ENCODE measurements around the gene GPBP1L1. TPM values are rescaled to one million over a fixed set of nuclear protein-coding genes. Genes with fewer than 3 reads are reported as not detected.

Gene GPBP1L1
- total and polyA plus RNA-seq, 2 of the 13 experiments (the other 11 are each of a cell fraction or from before 2014, with no cell fraction given), result 45.9 to 86.1 TPM

GRCh38 chr1:45584351-45585109 lies 101.8 kb downstream of the GPBP1L1 start (continued):
- TF ChIP-seq USF2 (IDR thresholded peaks at IDR 0.05; ENCODE audit: low read depth, low read length) (no peak), USF2 (CRISPR knock-in tag; IDR thresholded peaks at IDR 0.05; ENCODE audit: borderline replicate concordance) (no peak), ZBTB33 (CRISPR knock-in tag; IDR thresholded peaks at IDR 0.05) (no peak), ZGPAT (CRISPR knock-in tag; IDR thresholded peaks at IDR 0.05) (0 out of 2 replicates have a peak, but pooled peaks have one; percentile 16), ZNF383 (CRISPR knock-in tag; IDR thresholded peaks at IDR 0.05; ENCODE audit: borderline replicate concordance) (no peak), PRMT3 (CRISPR knock-in tag; IDR thresholded peaks at IDR 0.05; ENCODE audit: borderline replicate concordance, low read depth) (0 out of 2 replicates have a peak, but pooled peaks have one; percentile 13), REXO4 (CRISPR knock-in tag; IDR thresholded peaks at IDR 0.05; ENCODE audit: borderline replicate concordance) (no peak), ERF (CRISPR knock-in tag; IDR thresholded peaks at IDR 0.05) (no peak; the same call in 1 of the 2 replicates), ZNF614 (CRISPR knock-in tag; IDR thresholded peaks at IDR 0.05; ENCODE audit: borderline replicate concordance) (peak; percentile 9; the same call in 1 of the 2 replicates), ZNF101 (CRISPR knock-in tag; IDR thresholded peaks at IDR 0.05; ENCODE audit: borderline replicate concordance, low read depth) (no peak), ZNF275 (CRISPR knock-in tag; IDR thresholded peaks at IDR 0.05; ENCODE audit: borderline replicate concordance) (no peak), MIER3 (CRISPR knock-in tag; IDR thresholded peaks at IDR 0.05; ENCODE audit: borderline replicate concordance) (no peak), MLX (CRISPR knock-in tag; IDR thresholded peaks at IDR 0.05) (no peak), MAFF (IDR thresholded peaks at IDR 0.05; ENCODE audit: low read depth, low read length) (no peak), POGK (CRISPR knock-in tag; conservative IDR thresholded peaks at IDR 0.05) (peak; percentile 37; the same call in 1 of the 2 replicates), FOXK1 (CRISPR knock-in tag; IDR thresholded peaks at IDR 0.05; ENCODE audit: borderline replicate concordance, low read depth) (peak; percentile 21; the same call in 1 of the 2 replicates), SNAPC5 (CRISPR knock-in tag; IDR thresholded peaks at IDR 0.05; ENCODE audit: borderline replicate concordance) (no peak), MXI1 (IDR thresholded peaks at IDR 0.05; ENCODE audit: borderline replicate concordance, low read depth, low read length) (peak; percentile 64; the same call in 1 of the 3 replicates)
